MM.1S (cell line): ENCODE data around the gene PIKFYVE.

Source experiments
- EZH2phosphoT487 ChIP-seq: fragments of 300-600 bp; sonication (generic); IDR thresholded peaks from 2 replicates; pipeline ENCODE4 v1.6.1; 2018; ENCODE audit warnings: antibody characterized with exemption, low read length
- TF ChIP-seq, protein P1 (sequence below): fragments of 300-600 bp; sonication (generic); IDR thresholded peaks from 2 replicates; pipeline ENCODE4 v1.5.1; 2016; ENCODE audit warnings: antibody characterized with exemption, low read length, mixed read lengths

DNA sequence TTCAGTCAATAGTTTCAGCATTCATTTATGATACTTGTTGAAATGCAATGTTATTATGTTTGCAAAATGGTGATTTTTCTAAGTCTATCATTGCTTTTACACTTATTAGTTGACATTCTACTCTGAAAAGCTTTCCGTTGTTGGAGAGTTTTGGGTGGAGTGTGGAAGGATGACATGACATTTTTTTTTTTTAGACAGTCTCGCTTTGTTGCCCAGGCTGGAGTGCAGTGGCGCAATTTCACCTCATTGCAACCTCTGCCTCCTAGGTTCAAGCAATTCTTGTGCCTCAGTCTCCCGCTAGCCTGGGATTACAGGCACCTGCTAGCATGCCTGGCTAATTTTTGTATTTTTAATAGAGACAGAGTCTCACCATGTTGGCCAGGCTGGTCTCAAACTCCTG lies 29.8 kb downstream of the PIKFYVE start:
- TF ChIP-seq EZH2phosphoT487: no peak
- TF ChIP-seq, protein P1, sequence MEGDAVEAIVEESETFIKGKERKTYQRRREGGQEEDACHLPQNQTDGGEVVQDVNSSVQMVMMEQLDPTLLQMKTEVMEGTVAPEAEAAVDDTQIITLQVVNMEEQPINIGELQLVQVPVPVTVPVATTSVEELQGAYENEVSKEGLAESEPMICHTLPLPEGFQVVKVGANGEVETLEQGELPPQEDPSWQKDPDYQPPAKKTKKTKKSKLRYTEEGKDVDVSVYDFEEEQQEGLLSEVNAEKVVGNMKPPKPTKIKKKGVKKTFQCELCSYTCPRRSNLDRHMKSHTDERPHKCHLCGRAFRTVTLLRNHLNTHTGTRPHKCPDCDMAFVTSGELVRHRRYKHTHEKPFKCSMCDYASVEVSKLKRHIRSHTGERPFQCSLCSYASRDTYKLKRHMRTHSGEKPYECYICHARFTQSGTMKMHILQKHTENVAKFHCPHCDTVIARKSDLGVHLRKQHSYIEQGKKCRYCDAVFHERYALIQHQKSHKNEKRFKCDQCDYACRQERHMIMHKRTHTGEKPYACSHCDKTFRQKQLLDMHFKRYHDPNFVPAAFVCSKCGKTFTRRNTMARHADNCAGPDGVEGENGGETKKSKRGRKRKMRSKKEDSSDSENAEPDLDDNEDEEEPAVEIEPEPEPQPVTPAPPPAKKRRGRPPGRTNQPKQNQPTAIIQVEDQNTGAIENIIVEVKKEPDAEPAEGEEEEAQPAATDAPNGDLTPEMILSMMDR: no peak
